AG10803 (cell line): ENCODE measurements around the gene BLOC1S1.

ENCODE experiments used
- DNase-seq: peaks from one replicate; pipeline ENCODE4 v3.0.0; 2010; ENCODE audit warnings: low read depth
- H3K4me3 ChIP-seq: 2 replicates; pipeline ENCODE4 v1.5.1; 2011; ENCODE audit warnings: mild to moderate bottlenecking, low read length, control low read depth
- CTCF ChIP-seq: conservative IDR thresholded peaks from 2 replicates; pipeline ENCODE4 v1.5.1; 2011; ENCODE audit warnings: mild to moderate bottlenecking, low read length, control low read depth, inconsistent platforms

The BLOC1S1 gene

GRCh38 chr12:55715833-55716581, at the start of gene BLOC1S1:
Gene BLOC1S1, plus strand, starts transcription at chr12:55716046. Its CDS starts 6 bp downstream, at chr12:55716052.
- peak; percentile 93 for DNase-seq
- peak within 1 kb of the TSS; percentile 88 for H3K4me3 ChIP-seq
- no peak for TF ChIP-seq CTCF

GRCh38 chr12:55666508-55666907, 49.3 kb upstream of the BLOC1S1 start:
- no peak for DNase-seq
- no peak overlapping the region for H3K4me3 ChIP-seq
- no peak for TF ChIP-seq CTCF

- no peak for DNase-seq
- no peak overlapping the region for H3K4me3 ChIP-seq
- no peak for TF ChIP-seq CTCF
Measured at GRCh38 chr12:55670276-55670675, 45.6 kb upstream of the BLOC1S1 start.

- TF ChIP-seq CTCF, result no peak
- no peak overlapping the region for H3K4me3 ChIP-seq
- DNase-seq, result no peak
Measured at GRCh38 chr12:55671746-55672145, 44.1 kb upstream of the BLOC1S1 start.

GRCh38 chr12:55673638-55674037, 42.2 kb upstream of the BLOC1S1 start:
- no peak for TF ChIP-seq CTCF
- H3K4me3 ChIP-seq, result no peak overlapping the region
- DNase-seq, result no peak

GRCh38 chr12:55675666-55676065, 40.2 kb upstream of the BLOC1S1 start:
- TF ChIP-seq CTCF, result no peak
- no peak for DNase-seq
- no peak overlapping the region for H3K4me3 ChIP-seq

- no peak for TF ChIP-seq CTCF
- no peak for DNase-seq
- H3K4me3 ChIP-seq, result no peak overlapping the region
Measured at GRCh38 chr12:55676707-55677106, 39.1 kb upstream of the BLOC1S1 start.
